Globus pallidus (tissue), 1 donor: Measurements from ENCODE around the gene ITGB4.

Source experiments
- DNase-seq: peaks from one replicate; pipeline ENCODE4 v3.0.0-alpha.2; 2015; ENCODE audit warnings: low spot score

The ITGB4 gene

DNA sequence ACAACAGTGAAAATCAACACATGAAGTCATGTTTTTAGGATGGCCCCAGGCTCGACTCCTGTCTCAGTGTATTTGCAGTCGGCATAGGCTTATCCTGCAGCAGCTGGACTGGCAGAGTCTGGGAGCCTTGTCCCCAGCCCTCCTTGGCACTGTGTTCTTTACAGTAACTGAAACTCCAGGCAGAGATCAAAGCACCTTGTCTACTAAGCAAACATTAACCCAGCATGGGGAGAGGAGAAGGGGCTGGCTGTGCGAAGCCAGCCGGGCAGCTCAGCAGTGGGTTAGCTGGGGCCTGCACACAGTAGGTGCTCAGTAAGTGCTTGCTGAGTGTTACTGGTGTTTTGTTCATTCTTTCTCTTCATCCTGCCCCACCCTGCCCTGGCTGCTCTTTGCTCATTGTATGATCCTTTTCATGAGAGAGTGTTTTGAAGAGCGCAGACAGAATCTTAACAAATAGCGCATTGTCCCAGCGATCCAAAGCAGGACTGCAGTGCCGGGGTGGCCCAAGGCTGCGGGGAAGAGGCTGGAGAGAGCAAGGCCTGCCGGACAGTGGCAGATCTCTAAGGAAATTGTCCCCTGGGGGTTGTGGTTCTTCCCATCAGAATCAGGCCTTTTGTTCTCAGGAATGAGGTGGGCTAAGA lies 23.5 kb upstream of the ITGB4 start:
- peak; percentile 97 for DNase-seq

DNA sequence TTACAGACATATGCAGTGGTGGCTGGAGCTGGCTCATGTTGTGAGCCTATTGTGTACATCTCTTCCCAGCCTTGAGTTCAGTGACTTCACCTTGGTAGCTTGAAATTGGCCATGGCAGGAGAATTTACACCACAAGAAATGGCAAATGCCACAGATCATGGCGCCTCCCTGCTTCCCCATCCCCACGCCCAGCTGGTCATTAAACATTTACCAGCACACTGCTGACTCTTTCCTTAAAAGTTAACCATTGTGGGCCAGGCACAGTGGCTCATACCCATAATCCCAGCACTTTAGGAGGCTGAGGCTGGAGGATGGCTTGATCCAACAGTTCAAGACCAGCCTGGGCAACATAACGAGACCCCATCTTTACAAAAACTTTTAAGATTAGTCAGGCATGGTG lies 22.6 kb upstream of the ITGB4 start:
- no peak for DNase-seq

DNA sequence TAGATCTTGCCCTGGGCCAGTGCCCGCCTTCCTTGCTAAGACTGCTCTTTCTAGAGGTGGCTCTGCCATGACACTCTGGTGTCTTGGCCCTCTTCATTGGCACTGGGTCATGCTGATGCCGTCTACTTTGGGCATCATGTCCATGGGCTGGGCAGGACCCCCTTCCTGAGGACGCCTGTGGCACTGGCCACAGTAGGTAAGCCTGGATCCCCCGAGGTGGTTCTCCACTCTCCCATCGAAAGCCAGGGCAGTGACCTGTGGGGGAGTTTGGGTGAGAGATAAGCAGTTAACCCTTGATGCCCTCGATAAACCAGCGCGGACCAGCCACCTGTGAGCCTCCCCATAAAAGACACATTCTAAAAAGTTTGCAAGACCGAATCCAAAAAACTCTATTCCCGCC lies 20.0 kb upstream of the ITGB4 start:
- no peak for DNase-seq

DNA sequence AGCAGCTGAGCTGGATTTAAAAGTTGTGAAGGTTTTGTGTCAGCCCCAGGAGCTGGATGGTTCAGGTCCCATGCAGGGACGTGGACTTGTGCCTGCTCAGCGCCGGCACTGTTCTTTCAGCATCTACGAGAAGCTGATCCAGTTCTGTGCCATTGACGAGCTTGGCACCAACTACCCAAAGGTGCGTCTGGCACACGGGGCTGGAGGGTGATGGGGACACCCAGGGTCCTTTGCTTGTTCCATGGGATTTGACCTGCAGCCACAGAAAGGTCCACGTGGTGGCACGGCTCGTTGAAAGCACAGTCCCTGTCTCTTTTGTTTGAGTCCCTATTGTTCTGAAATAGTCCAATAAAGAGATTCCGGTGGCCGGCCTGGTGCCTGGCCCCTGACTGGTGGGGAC lies 18.1 kb upstream of the ITGB4 start:
- DNase-seq: no peak

DNA sequence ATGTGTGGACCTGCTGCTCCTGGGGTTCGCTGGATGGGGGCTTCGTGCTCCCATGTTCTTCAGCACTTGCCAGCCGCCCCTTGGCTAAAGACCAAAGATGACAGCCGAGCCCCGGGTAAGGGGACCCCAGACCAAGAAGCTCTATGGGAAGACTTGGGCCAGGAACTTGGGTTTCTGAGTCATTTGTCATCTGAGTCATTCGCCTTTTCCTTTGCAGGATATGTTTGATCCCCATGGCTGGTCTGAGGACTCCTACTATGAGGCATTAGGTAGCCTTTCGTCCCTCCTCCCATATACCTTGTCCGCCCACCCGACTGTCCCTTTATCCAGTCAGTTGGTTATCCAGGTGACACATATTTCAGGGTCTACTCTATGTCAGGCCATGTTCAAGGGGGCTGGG lies 17.7 kb upstream of the ITGB4 start:
- no peak for DNase-seq

DNA sequence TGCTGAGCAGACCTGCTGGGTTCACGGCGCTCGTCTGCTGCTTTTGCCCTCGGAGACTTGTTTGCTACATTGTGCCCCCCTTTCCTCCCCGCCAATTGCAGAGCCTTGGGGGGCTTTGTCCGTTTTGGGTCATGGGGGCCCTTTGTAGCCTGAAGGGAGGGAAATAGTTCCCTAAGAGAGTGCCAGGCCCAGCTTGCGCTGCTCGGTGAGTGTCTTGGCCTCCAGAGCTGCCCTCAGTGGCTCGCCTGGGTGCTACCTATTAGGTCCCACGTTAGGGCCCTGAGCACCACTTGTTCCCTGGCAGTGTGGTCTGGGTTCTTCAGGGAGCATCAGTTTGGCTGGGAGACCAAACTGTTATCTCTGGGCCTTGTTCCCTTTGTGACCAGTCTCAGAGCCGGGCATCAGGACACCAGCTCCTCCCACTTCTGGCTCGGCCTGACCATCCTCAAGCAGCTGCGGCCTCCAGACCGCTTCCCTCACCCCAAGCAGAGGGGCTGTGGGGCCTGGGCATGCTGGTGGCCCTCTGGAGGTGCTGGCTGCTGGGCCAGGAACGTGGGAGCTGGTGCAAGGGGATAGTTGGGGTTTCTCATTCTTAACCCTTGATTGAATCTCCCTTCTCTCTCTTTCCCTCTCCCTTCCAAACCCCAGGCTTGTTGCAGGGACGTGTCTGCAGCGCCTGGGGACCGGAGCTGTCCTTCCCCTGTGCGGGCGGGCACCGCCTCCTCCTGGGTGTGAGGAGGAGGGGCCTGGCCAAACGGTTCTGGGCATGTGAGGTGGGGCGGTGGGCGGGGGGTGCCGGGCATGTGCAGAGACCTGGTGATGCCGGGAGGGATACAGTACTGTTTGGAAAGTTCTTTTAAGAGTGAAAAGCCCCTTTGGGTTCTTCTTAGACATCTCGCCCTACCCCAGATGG lies 16.0 kb upstream of the ITGB4 start:
- peak; percentile 67 for DNase-seq

DNA sequence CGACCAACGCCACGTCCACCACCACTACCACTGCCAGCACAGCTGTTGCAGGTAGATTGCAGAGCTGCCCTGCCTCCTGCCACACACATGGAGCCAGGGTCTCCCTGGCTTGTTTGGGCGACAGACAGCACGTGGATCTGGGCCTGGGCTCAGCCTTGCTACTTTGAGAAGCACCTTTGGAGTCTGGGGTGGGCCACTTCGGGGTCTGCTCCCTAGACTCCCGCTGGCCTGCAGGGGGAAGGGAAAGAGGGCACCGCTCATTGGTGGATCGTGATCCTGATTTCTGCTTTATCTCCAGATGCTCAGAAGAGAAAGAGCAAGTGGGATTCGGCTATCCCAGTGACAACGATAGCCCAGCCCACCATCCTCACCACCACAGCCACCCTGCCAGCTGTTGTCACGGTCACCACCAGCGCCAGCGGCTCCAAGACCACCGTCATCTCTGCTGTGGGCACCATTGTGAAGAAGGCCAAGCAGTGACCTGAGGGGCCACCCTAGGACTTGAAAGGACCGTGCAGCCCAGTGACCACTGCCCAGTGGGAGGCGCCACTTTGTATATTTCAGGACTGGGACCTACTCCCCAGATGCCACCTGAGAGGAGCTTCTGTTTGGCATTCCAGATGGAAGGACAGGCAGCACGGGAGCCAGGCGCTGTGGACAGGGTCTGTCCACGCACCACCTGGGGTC lies 15.1 kb upstream of the ITGB4 start:
- no peak for DNase-seq

DNA sequence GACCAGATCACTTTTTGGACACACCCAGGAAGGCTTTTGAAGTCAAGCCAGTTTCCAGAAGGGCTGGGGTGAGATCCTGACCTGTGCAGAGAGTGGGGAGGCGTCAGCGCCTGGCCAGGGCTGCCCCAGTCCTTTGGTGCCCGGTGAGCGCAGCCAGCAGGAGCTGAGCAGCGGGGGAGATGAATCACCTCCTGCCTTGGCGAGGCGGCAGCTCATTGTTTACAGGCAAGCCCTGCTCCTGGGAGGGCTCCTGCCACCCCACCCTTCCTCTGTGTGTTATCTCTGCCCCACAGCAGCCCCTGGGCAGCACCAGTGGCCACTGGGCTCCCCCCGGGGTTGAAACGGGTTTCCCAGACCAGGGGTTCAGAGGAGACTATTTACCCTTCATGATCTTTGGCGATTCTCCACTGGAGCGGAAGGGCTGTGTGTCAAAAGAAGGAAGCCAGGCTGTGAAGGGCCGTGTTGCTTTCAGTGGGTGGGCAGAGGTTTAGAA lies 14.1 kb upstream of the ITGB4 start:
- DNase-seq: no peak

DNA sequence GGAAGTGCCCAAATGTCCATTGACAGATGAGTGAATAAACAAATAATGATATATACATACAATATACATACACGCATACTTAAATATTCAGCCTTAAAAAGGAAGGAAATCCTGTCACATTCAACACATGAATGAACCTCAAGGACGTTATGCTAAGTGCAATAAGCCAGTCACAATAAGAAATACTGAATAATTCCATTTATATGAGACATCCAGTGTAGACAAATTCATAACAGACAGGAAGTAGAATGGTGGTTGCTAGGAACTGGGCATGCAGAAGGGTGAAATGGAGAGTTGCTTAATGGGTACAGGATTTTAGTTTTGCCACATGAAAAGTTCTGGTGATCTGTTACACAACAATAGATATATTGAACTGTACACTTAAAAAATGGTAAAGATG lies 8.8 kb upstream of the ITGB4 start:
- DNase-seq: no peak

DNA sequence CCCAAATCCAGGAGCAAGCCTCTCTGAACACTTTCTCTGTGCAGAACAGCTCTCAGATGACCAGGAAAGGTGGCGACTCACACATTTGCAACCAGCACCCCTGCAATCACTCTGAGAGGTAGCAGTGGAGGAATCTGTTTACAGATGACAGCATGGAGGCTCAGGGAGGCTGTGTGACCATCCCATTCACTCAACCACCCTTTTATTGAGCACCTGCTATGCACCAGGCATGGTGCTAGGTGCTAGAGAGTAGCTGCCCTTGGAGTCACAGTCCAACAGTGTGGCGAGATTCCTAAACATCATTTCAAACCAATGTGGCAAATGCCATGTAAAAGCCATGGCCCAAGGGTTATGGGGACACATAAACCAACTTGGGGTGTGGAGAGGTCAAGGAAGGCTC lies 1.5 kb upstream of the ITGB4 start:
- DNase-seq: no peak

DNA sequence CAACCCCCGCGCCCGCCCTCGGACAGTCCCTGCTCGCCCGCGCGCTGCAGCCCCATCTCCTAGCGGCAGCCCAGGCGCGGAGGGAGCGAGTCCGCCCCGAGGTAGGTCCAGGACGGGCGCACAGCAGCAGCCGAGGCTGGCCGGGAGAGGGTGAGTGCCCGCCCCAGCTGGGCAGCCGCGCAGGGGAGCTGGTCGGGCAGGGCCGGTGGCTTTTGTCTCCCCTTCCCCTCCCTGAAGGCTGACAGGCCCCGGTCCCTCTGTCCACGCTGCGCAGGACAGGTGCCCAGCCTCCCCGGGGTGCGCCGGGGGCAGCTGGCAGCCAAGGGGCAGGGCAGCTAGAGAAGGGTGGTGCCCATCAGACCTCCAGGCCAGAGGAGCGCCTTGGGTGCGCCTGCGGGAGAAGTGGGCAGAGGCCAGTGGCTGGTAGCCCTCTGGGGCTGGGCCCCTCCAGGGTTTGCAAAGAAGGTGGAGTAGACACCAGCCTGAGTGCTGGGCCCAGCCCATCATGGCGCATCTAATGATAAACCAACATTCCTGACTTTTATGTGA lies 278 bp downstream of the ITGB4 start:
- DNase-seq: no peak

DNA sequence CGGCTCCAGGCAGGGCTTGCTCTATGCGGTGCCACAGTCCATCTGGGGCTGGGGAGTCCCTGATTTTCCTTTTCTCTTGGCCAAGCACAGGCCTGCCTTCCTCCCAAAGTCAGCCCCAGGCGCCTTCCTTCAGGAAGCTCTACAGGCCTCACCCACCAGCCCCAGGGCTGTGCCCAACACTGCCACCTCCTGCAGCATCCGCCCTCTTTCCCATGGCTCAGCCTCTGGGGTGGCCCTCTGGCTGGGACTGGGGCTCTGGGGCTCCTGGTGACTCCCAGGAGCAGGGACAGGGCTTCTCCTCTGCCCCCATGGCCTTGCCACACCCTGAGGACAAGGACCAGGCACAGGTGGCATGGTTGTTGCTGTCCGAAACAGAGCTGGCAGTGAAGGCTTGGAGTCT lies 817 bp downstream of the ITGB4 start:
- no peak for DNase-seq

DNA sequence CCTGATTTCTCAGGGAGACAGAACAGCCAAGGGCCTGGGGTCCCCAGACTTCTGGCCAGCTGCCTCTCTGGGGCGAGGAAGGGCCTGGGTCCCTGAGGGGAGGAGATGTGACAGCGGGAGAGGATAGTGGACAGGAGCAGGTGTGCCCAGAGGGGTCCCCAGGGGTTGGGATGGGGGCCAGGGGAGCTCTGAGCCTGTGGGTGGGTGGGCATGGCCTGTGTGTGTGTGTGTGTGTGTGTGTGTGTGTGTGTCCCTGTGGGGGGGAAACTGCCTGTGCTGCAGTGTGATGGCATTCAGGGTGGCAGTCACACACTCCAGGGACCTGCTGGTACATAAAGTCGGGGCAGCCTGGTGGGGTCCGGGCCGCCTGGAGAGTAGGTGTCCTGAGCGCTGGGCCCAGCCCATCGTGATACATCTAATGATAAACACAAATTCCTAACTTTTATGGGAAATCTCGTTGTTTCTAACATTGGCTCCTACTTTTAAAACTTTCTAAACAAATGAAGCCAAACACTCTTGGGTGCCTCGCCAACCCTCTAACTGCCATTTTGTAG lies 1.4 kb downstream of the ITGB4 start:
- no peak for DNase-seq

DNA sequence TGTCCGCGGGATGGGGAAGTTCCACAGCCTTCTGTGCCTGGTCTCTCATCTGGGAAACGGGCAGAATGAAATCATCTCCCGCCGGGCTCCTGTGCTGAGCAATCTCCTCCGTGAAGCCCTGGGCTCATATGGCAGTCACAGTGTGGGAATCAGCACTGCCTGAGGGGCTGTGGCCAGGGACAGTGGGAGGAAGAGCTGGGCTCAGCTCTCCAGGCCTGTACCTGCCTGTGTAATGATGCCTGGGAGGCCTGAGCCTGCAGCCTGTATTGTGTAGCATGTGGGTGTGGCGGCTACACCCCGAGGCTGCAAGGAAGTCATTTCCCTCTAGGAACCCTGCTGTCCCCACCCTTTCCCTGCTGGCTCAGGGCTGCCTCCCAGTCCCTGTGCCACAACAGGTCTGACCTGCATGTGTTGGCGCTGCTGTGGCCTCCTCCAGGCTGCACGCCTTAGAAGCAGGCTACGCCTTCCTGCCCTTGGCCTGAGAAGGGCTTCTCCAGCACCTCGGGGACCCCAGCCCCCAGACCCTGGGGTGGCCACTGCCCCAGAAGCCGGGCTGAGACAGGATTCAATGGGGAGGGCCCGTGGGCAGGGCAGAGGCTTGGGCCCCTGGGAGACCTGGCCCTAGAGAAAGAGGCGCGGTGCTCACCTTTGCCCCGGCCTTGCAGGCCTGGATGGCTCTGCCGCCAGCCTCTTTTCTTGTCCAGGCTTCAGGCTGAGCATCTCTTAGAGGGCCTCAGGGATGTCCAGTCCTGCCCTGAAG lies 2.1 kb downstream of the ITGB4 start:
- DNase-seq: no peak

DNA sequence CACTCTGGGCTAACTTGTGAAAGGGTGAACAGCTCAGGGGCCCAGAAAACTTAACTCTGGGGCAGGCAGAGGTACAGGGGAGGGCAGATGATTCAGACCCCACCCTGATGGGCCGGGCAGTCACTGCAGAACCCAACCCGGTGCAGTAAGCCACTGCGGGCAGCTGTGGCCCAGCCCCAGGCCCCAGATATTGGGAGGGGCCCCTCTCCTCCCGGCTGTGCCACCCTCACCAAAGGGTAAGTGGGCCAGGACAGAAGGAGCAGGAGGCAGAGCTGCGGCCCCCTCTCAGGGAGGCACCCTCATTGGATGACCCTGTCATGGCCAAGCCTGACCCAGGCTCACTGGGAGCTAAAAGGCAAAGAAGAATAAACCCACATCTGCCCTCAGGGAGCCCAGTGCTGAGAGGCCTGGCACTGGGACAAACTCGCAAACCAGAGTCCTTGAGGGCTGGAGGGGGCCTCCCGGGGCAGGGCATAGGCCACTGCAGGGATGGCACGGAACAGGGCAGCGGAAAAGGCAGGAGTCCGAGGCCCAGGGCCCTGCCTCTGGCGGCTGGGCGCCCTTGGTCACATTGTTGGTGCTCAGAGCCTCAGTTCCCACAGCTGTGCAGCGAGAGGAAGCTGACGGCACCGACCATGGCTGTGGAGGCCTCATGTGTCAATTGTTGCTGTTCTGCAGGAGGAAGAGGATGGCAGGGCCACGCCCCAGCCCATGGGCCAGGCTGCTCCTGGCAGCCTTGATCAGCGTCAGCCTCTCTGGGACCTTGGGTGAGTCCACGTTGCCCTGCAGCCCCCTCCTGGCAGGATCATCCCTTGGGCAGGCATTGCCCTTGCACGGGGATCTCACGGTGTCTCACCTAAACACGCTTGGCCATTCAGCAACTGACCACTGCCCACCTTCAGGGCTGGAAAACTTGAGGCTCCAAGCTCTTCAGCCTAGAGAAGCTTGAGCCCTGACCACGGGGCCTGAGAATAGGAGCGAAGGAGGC lies 3.1 kb downstream of the ITGB4 start:
- DNase-seq: no peak

DNA sequence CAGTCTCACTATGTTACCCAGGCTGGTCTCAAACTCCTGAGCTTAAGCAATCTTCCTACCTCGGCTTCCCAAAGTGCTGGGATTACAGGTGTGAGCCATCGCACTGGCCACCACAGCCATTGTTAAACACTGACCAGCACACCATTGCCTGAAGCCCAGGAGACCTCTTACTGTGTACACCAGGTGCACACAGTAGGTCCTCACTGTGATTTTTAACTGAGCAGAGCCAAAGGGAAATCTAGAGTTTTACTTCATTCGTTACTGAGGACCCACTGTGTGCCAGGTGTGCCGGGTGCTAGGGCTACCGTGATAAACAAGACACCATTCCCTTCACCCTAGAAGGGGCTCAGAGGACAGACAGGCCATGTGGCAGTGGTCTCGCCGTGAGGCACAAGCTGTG lies 4.2 kb downstream of the ITGB4 start:
- DNase-seq: no peak

DNA sequence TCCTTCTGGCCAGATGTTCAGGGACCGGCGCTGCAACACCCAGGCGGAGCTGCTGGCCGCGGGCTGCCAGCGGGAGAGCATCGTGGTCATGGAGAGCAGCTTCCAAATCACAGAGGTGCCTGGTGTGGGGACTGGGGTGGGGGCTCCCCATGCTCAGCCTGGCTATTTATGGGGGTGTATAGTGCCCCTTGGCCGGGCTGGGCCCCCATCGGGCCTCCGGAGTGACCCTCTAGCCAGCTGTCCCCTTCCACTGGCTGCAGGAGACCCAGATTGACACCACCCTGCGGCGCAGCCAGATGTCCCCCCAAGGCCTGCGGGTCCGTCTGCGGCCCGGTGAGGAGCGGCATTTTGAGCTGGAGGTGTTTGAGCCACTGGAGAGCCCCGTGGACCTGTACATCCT lies 6.1 kb downstream of the ITGB4 start:
- DNase-seq: no peak

DNA sequence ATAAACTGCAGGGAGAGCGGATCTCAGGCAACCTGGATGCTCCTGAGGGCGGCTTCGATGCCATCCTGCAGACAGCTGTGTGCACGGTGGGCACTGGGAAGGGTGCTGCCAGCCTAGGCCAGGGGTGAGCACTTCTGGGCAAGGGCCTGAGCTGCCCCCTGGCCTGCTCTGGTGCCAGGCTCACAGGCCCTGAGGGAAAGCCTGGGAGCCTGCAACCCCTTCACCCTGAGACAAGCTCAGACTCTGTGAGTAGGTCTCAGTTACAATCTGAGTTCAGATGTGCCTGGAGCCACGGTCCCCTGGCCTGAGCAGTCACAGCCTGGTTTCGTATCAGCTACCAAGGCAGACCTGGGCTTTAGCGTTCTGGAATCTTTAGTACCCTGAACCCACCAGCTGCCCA lies 8.1 kb downstream of the ITGB4 start:
- no peak for DNase-seq

DNA sequence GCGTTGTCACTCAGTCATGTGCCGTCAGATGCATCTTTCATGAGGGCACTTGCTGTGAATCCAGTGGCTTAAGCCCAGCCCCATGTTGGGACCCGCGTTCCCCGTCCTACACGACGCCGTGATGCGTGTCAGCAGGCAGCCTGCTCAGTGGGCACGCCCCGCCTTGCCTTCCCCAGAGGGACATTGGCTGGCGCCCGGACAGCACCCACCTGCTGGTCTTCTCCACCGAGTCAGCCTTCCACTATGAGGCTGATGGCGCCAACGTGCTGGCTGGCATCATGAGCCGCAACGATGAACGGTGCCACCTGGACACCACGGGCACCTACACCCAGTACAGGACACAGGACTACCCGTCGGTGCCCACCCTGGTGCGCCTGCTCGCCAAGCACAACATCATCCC lies 8.8 kb downstream of the ITGB4 start:
- no peak for DNase-seq

DNA sequence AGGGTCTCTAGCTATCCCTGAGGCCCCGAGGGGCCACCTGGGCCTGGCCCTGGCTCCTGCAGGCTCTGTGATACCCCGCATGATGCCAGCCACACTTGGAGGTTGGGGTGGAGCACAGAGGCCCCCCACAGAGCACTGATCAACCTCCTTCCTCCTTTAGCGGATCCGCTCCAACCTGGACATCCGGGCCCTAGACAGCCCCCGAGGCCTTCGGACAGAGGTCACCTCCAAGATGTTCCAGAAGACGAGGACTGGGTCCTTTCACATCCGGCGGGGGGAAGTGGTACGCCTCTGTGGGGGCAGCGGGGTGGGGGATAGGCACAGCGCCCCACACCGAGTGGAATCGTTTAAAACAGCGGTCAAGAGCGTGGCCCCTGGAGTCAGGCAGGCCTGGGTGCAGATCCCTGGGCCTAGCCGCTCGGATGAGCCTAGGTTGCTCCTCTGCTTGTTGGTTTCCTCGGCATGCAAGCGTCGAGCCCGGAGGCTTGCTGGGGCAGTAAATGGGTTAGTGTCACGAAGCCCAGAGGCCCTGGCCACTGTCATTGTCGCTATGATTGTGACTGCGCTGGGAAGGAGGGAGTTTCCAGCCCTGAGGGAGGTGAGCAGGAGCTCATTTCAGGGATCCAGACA lies 9.9 kb downstream of the ITGB4 start:
- no peak for DNase-seq
